ENCODE measurements around the gene DNAH14. TPM values are rescaled to one million over a fixed set of nuclear protein-coding genes. Genes with fewer than 3 reads are reported as not detected.
"Not testable (repeated sequence)": the region's sequence is repeated elsewhere in the genome, so short reads cannot be mapped to it uniquely, and the experiment has no call there.

The DNAH14 gene
- total RNA-seq, 1 donor from 2014 or later = 0.18 TPM

DNA sequence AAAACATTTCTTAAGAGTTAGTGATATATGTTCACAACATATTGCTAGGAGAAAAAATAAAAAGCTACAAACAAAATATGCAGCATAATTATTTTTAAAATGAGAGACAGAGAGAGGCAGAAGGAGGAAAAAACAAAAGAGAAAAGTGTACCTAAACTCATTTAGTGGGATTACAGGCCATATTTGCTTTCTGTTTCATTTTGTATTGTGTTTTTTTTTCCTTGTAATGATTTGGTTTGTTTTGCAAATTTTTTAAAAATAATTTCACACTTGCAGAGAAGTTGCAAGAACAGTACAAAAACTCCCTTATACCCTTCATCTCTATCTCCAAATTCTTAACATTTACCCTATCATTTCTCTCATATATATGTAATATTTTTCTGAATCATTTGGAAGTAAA is 433.3 kb downstream of the DNAH14 start:
- Mint-ChIP-seq H3K9me3 (no peaks in the 10 kb centered on the region), H3K4me1 (ENCODE audit: low read depth) (peaks cover 12% of the 10 kb centered on the region), H3K27ac (no peak overlapping the region), H3K4me3 (no peak overlapping the region), H3K36me3 (ENCODE audit: low read depth) (no peaks in the 10 kb centered on the region), H3K27me3 (ENCODE audit: insufficient read depth) (peaks cover 14% of the 10 kb centered on the region)
- no peak for DNase-seq (ENCODE audit: low spot score)
- intact Hi-C loops (cut with micrococcal nuclease) = no loop called here

GRCh38 chr1:225364439-225364838 is 435.0 kb downstream of the DNAH14 start:
- Mint-ChIP-seq H3K27me3 (ENCODE audit: insufficient read depth) (peaks cover 13% of the 10 kb centered on the region), H3K36me3 (ENCODE audit: low read depth) (no peaks in the 10 kb centered on the region), H3K4me3 (no peak overlapping the region), H3K4me1 (ENCODE audit: low read depth) (peaks cover 12% of the 10 kb centered on the region), H3K27ac (no peak overlapping the region), H3K9me3 (no peaks in the 10 kb centered on the region)
- intact Hi-C loops (cut with micrococcal nuclease) = no loop called here
- no peak for DNase-seq (ENCODE audit: low spot score)

DNA sequence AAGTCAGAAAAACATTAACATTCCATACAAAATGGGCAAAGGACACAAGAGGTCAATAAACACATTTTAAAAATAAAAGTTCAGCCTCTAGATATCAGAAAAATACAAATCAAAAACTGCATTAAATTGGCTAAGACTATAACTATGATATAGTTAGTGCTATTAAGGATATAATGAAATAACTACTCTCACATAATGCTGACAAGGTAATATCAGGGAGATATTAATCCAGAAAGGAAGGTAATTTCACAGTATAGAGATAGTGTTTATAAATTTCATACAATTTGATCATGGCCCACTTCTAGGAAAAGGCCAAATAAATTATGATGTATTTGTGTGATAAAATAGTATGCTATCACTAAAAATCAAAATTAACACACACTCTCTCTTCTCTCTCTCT is 436.5 kb downstream of the DNAH14 start:
- no peak for DNase-seq (ENCODE audit: low spot score)
- H3K27ac Mint-ChIP-seq = no peak overlapping the region
- intact Hi-C loops (cut with micrococcal nuclease) = no loop called here
- H3K36me3 Mint-ChIP-seq (ENCODE audit: low read depth) = no peaks in the 10 kb centered on the region
- peaks cover 9% of the 10 kb centered on the region for H3K27me3 Mint-ChIP-seq (ENCODE audit: insufficient read depth)
- H3K4me1 Mint-ChIP-seq (ENCODE audit: low read depth) = peaks cover 11% of the 10 kb centered on the region
- H3K4me3 Mint-ChIP-seq = no peak overlapping the region
- no peaks in the 10 kb centered on the region for H3K9me3 Mint-ChIP-seq

DNA sequence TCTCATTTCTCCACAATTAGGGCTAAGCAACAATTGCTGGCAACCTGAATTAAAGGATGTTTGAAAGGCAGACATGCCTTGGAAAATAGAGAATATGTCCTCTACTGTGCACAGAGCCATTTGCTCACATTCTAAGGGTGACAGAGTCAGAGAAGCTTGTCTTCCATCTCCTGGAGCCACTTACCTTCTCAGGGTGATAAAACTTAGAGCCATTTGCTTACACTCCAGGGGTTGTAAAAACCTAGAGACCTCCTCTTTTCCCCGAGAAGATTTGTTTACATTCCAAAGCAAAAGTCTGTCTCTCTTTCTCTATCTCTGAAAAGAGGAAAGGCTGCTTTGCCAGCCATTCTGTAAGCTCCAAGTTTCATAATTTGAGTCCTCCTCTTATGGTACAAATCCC is 437.1 kb downstream of the DNAH14 start:
- DNase-seq (ENCODE audit: low spot score) = no peak
- Mint-ChIP-seq H3K4me3 (no peak overlapping the region), H3K4me1 (ENCODE audit: low read depth) (peaks cover 6% of the 10 kb centered on the region), H3K27me3 (ENCODE audit: insufficient read depth) (peaks cover 9% of the 10 kb centered on the region), H3K27ac (no peak overlapping the region), H3K36me3 (ENCODE audit: low read depth) (no peaks in the 10 kb centered on the region), H3K9me3 (no peaks in the 10 kb centered on the region)
- intact Hi-C loops (cut with micrococcal nuclease) = no loop called here

DNA sequence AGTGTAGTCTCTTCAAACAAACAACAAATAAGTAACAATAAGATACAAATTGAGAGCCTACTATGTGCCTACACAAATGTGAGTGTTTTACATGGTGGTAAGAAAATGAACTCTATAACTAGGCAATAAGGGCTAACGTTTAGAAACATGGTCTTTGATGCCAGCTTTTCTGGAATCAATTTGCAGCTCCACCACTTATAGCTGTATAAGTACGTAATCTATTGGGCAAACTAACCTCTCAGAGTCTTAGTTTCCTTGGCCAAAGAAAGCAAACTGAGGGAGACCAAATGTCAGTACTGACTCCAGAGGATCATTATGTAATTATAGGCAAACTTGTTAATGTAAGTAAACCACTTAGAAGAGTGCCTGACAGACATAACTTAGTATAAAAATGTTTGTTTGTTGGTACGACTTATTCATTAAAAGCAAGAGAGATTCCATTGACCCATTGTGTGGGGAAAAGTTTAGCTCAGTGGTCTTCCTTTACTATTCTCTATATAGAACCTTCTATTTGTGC is 438.6 kb downstream of the DNAH14 start:
- Mint-ChIP-seq H3K27me3 (ENCODE audit: insufficient read depth) (peaks cover 12% of the 10 kb centered on the region), H3K4me1 (ENCODE audit: low read depth) (no peaks in the 10 kb centered on the region), H3K27ac (no peak overlapping the region), H3K4me3 (no peak overlapping the region), H3K36me3 (ENCODE audit: low read depth) (no peaks in the 10 kb centered on the region), H3K9me3 (no peaks in the 10 kb centered on the region)
- DNase-seq (ENCODE audit: low spot score) = no peak
- intact Hi-C loops (cut with micrococcal nuclease) = no loop called here

DNA sequence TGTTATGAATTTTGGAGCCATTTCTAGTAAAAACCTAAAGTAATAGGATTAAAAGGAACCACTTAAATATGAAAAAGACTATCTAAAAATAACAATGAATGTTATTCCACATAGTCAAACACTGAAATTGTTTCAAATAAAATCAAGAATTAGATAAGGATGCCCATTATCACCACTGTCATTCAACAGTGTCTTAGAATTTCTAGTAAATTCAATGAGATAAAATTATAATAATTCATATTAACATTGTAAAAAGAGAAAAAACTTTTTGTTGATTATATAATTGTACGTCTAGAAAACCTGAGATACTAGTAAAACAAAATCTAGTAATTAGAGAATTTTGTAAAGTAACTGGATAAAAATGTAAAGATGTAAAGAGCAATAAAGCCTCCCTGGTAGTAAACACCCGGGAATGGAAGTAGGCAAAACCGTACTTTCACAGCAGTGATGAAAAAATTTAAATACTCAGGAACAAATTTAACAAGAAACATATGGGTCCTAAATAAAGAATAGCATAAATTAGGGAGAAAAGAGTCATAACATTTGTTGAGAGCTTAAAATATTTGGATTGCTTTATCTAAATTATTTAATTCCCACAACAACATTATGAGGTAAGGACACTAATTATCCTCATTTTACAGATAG is 442.0 kb downstream of the DNAH14 start:
- intact Hi-C loops (cut with micrococcal nuclease) = no loop called here
- DNase-seq (ENCODE audit: low spot score) = no peak
- no peaks in the 10 kb centered on the region for H3K9me3 Mint-ChIP-seq
- no peaks in the 10 kb centered on the region for H3K36me3 Mint-ChIP-seq (ENCODE audit: low read depth)
- H3K27ac Mint-ChIP-seq = no peak overlapping the region
- H3K4me1 Mint-ChIP-seq (ENCODE audit: low read depth) = no peaks in the 10 kb centered on the region
- H3K27me3 Mint-ChIP-seq (ENCODE audit: insufficient read depth) = peaks cover 13% of the 10 kb centered on the region
- H3K4me3 Mint-ChIP-seq = no peak overlapping the region

DNA sequence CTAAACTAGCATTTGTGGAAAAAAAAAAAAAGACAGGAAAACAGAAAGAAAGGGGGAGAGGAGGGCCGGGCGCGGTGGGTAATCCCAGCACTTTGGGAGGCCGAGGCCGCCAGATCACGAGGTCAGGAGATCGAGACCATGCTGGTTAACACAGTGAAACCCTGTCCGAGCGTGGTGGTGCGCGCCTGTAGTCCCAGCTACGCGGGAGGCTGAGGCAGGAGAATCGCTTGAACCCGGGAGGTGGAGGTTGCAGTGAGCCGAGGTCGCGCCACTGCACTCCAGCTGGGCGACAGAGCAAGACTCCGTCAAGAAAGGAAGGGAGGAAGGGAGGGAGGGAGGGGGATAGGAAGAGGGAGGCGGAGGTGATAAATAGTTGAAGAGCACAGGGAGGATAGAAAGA is 443.7 kb downstream of the DNAH14 start:
- DNase-seq (ENCODE audit: low spot score) = no peak
- Mint-ChIP-seq H3K9me3 (no peaks in the 10 kb centered on the region), H3K4me3 (no peak overlapping the region), H3K36me3 (ENCODE audit: low read depth) (no peaks in the 10 kb centered on the region), H3K27ac (no peak overlapping the region), H3K4me1 (ENCODE audit: low read depth) (no peaks in the 10 kb centered on the region), H3K27me3 (ENCODE audit: insufficient read depth) (peaks cover 7% of the 10 kb centered on the region)
- intact Hi-C loops (cut with micrococcal nuclease) = no loop called here

DNA sequence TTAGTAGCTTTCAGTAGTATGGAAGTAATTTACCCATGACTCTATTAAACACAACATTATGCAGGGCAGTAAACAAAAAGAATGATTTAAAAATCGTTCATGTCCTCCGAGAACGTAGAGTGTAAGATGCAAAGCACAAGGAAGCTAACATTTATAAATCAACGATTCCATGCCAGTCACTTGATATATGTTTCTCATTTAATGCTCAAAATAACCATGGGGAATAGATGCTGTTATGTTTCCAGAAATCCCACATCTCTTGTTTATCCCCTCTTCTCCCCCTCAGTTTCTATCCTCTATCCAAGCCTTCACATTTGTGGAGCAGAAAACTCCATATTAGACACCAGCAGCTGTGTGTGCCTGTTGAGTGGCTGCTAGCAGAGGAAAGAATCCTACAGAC is 445.5 kb downstream of the DNAH14 start:
- no peak for DNase-seq (ENCODE audit: low spot score)
- no peaks in the 10 kb centered on the region for H3K9me3 Mint-ChIP-seq
- intact Hi-C loops (cut with micrococcal nuclease) = no loop called here
- H3K27ac Mint-ChIP-seq = no peak overlapping the region
- no peaks in the 10 kb centered on the region for H3K36me3 Mint-ChIP-seq (ENCODE audit: low read depth)
- peaks cover 6% of the 10 kb centered on the region for H3K27me3 Mint-ChIP-seq (ENCODE audit: insufficient read depth)
- H3K4me3 Mint-ChIP-seq = no peak overlapping the region
- H3K4me1 Mint-ChIP-seq (ENCODE audit: low read depth) = peaks cover 3% of the 10 kb centered on the region

DNA sequence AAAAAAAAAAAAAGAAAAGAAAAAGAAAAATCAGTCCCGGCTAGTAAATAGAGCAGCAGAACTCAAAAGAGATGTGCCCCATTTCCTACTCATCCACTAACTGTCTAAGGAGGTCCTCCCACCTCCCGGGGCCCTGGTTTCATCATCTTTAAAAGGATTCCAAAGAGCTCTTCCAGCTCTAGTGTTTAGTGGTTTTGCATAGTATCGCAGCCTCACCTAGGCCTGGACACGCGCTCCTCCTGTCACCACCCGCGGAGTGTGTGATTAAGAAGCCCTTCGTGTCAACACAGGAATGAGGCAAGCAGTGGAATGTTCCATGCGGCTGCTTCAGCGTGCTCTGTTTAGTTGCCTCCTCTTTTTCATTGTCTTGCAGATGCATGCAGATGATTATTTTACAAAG is 449.4 kb downstream of the DNAH14 start:
- Mint-ChIP-seq H3K36me3 (ENCODE audit: low read depth) (peaks cover under 1% of the 10 kb centered on the region), H3K4me3 (no peak overlapping the region), H3K27ac (no peak overlapping the region), H3K27me3 (ENCODE audit: insufficient read depth) (no peaks in the 10 kb centered on the region), H3K4me1 (ENCODE audit: low read depth) (peaks cover 6% of the 10 kb centered on the region), H3K9me3 (no peaks in the 10 kb centered on the region)
- DNase-seq (ENCODE audit: low spot score) = no peak
- intact Hi-C loops (cut with micrococcal nuclease) = no loop called here

DNA sequence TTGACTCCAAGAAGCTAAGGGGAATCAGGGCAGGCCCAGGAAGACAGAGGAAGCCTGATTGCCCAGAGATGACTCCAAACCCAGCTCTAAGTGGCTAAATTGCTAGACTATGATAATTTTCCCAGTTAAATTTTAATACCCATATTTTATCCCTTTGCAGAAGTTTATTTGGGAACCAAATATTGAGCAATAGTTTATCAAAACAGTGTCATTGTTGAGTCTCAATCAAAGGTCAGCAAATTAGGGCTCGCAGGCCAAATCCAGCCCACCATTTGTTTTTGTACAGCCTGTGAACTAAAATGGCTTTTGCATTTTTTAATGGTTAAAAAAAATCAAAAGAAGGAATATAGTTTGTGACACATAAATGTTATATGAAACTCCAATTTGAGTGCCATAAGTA is 451.2 kb downstream of the DNAH14 start:
- Mint-ChIP-seq H3K9me3 (no peaks in the 10 kb centered on the region), H3K27me3 (ENCODE audit: insufficient read depth) (no peaks in the 10 kb centered on the region), H3K4me3 (no peak overlapping the region), H3K27ac (no peak overlapping the region), H3K36me3 (ENCODE audit: low read depth) (peaks cover 5% of the 10 kb centered on the region), H3K4me1 (ENCODE audit: low read depth) (peaks cover 6% of the 10 kb centered on the region)
- intact Hi-C loops (cut with micrococcal nuclease) = no loop called here
- DNase-seq (ENCODE audit: low spot score) = no peak

- DNase-seq (ENCODE audit: low spot score); H3K36me3 Mint-ChIP-seq (ENCODE audit: low read depth); H3K4me3 Mint-ChIP-seq; intact Hi-C loops (cut with micrococcal nuclease); H3K4me1 Mint-ChIP-seq (ENCODE audit: low read depth); H3K9me3 Mint-ChIP-seq; H3K27me3 Mint-ChIP-seq (ENCODE audit: insufficient read depth); H3K27ac Mint-ChIP-seq: not testable (repeated sequence)
These were observed 457.4 kb downstream of the DNAH14 start for GRCh38 chr1:225386860-225387259.

DNA sequence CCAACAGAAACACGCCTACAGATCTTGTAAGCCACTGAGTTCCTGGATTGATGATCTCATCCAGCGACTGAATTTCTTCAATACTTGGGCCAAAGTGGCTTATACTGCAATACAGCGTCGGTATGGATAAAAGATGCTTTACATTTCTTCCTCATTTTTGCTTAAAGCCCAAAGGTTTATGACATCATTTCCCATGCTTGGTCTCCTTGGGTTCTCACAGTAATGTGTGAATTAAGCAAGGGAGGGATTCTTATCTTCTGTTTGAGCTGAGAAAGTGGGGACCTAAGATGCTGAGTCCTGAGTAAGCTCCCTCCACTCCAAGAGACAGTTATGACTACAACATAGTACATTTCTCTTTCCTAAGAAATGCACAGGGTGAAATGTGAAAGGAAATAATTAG is 458.9 kb downstream of the DNAH14 start:
- Mint-ChIP-seq H3K36me3 (ENCODE audit: low read depth) (peaks cover 12% of the 10 kb centered on the region), H3K4me3 (no peak overlapping the region), H3K4me1 (ENCODE audit: low read depth) (peaks cover 9% of the 10 kb centered on the region), H3K27ac (no peak overlapping the region), H3K27me3 (ENCODE audit: insufficient read depth) (no peaks in the 10 kb centered on the region), H3K9me3 (no peaks in the 10 kb centered on the region)
- intact Hi-C loops (cut with micrococcal nuclease) = no loop called here
- DNase-seq (ENCODE audit: low spot score) = no peak

DNA sequence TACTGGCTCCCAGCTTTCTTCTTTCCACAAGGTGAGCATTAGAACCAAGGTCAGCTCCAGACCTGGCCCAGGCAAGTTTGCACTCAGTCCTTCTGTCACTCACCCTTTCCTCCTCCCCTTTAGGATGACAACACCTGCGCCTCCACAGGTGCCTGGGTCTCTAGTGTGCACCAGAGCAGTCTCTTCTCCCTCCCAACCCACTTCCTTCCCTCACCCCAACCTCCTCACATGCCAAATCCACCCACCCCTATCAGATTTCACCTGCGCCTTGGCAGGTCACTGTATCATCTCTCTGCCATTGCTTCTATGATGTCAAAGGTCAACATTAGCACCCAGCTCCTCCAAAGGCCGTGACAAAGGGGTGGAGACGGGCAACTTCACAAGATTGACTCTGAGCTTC is 460.4 kb downstream of the DNAH14 start:
- no peak overlapping the region for H3K4me3 Mint-ChIP-seq
- no peak for DNase-seq (ENCODE audit: low spot score)
- intact Hi-C loops (cut with micrococcal nuclease) = no loop called here
- peaks cover 9% of the 10 kb centered on the region for H3K4me1 Mint-ChIP-seq (ENCODE audit: low read depth)
- H3K27me3 Mint-ChIP-seq (ENCODE audit: insufficient read depth) = no peaks in the 10 kb centered on the region
- H3K36me3 Mint-ChIP-seq (ENCODE audit: low read depth) = peaks cover 10% of the 10 kb centered on the region
- no peaks in the 10 kb centered on the region for H3K9me3 Mint-ChIP-seq
- no peak overlapping the region for H3K27ac Mint-ChIP-seq

GRCh38 chr1:225396357-225396756 is 466.9 kb downstream of the DNAH14 start:
- Mint-ChIP-seq H3K4me1 (ENCODE audit: low read depth) (no peaks in the 10 kb centered on the region), H3K4me3 (no peak overlapping the region), H3K27me3 (ENCODE audit: insufficient read depth) (no peaks in the 10 kb centered on the region), H3K9me3 (no peaks in the 10 kb centered on the region), H3K27ac (no peak overlapping the region), H3K36me3 (ENCODE audit: low read depth) (peaks cover 39% of the 10 kb centered on the region)
- DNase-seq (ENCODE audit: low spot score) = no peak
- intact Hi-C loops (cut with micrococcal nuclease) = no loop called here
